H9 (cell line): ENCODE results near the gene FUS. TPM values are rescaled to one million over a fixed set of nuclear protein-coding genes. Genes with fewer than 3 reads are reported as not detected.

Source experiments
- DNase-seq: peaks from one replicate; pipeline ENCODE4 v3.0.0-alpha.2; 2017
- H2AFZ ChIP-seq: one replicate; pipeline ENCODE4 v1.6.1; 2013; ENCODE audit warnings: mild to moderate bottlenecking, low read length, control low read depth, moderate library complexity
- H2AK5ac ChIP-seq: 2 replicates; pipeline ENCODE4 v1.6.1; 2013; ENCODE audit warnings: low read length, control low read depth, mixed read lengths; ENCODE audit not compliant: insufficient read length
- H2BK120ac ChIP-seq: one replicate; pipeline ENCODE4 v1.6.1; 2013; ENCODE audit warnings: low read depth, mild to moderate bottlenecking, low read length, control low read depth, inconsistent platforms; ENCODE audit not compliant: poor library complexity, severe bottlenecking
- H2BK12ac ChIP-seq: 2 replicates; pipeline ENCODE4 v1.6.1; 2013; ENCODE audit warnings: low read length, control low read depth, mixed read lengths, low read depth; ENCODE audit not compliant: insufficient read length
- H2BK15ac ChIP-seq: 2 replicates; pipeline ENCODE4 v1.6.1; 2013; ENCODE audit warnings: low read depth, low read length, control low read depth
- H2BK20ac ChIP-seq: one replicate; pipeline ENCODE4 v1.6.1; 2013; ENCODE audit warnings: low read depth, mild to moderate bottlenecking, low read length, control low read depth, inconsistent platforms; ENCODE audit not compliant: poor library complexity, severe bottlenecking
- H2BK5ac ChIP-seq: 2 replicates; pipeline ENCODE4 v1.6.1; 2013; ENCODE audit warnings: low read length, control low read depth, mixed read lengths; ENCODE audit not compliant: insufficient read length
- H3K14ac ChIP-seq: 2 replicates; pipeline ENCODE4 v1.6.1; 2013; ENCODE audit warnings: low read length, control low read depth; ENCODE audit not compliant: insufficient read depth
- H3K18ac ChIP-seq: 2 replicates; pipeline ENCODE4 v1.6.1; 2013; ENCODE audit warnings: low read depth, mild to moderate bottlenecking, mixed read lengths, low read length, control low read depth; ENCODE audit not compliant: insufficient read length
- H3K23ac ChIP-seq: 2 replicates; pipeline ENCODE4 v1.6.1; 2013; ENCODE audit warnings: low read length, control low read depth, mixed read lengths, low read depth; ENCODE audit not compliant: insufficient read length
- H3K23me2 ChIP-seq: 2 replicates; pipeline ENCODE4 v1.6.1; 2013; ENCODE audit warnings: low read depth, mild to moderate bottlenecking, mixed read lengths, low read length, control low read depth; ENCODE audit not compliant: insufficient read length, poor library complexity, severe bottlenecking
- H3K27ac ChIP-seq: 2 replicates; pipeline ENCODE4 v1.5.1; 2013; ENCODE audit warnings: low read length, control low read depth, mixed read lengths, low read depth; ENCODE audit not compliant: insufficient read length
- H3K27me3 ChIP-seq: 2 replicates; pipeline ENCODE4 v1.6.1; 2013; ENCODE audit warnings: low read length, control low read depth, inconsistent platforms; ENCODE audit not compliant: insufficient read depth
- H3K4ac ChIP-seq: 2 replicates; pipeline ENCODE4 v1.6.1; 2013; ENCODE audit warnings: low read depth, mild to moderate bottlenecking, control low read depth, inconsistent platforms, low read length, moderate library complexity
- H3K4me1 ChIP-seq: 2 replicates; pipeline ENCODE4 v1.6.1; 2013; ENCODE audit warnings: low read length, control low read depth, inconsistent platforms; ENCODE audit not compliant: insufficient read depth
- H3K4me2 ChIP-seq: 2 replicates; pipeline ENCODE4 v1.6.1; 2013; ENCODE audit warnings: low read length, control low read depth, mixed read lengths; ENCODE audit not compliant: insufficient read length, insufficient read depth
- H3K56ac ChIP-seq: 2 replicates; pipeline ENCODE4 v1.6.1; 2013; ENCODE audit warnings: low read depth, mild to moderate bottlenecking, mixed read lengths, low read length, control low read depth; ENCODE audit not compliant: insufficient read length
- H3K79me1 ChIP-seq: 2 replicates; pipeline ENCODE4 v1.6.1; 2013; ENCODE audit warnings: low read depth, mild to moderate bottlenecking, moderate library complexity, low read length, control low read depth, inconsistent platforms; ENCODE audit not compliant: insufficient read depth, poor library complexity, severe bottlenecking
- H3K79me2 ChIP-seq: 2 replicates; pipeline ENCODE4 v1.6.1; 2013; ENCODE audit warnings: low read length, control low read depth, inconsistent platforms; ENCODE audit not compliant: insufficient read depth
- H3K9ac ChIP-seq: 2 replicates; pipeline ENCODE4 v1.6.1; 2013; ENCODE audit warnings: low read length, control low read depth, mixed read lengths; ENCODE audit not compliant: insufficient read length; ENCODE audit errors: extremely low read depth
- H3K9me3 ChIP-seq: one replicate; pipeline ENCODE4 v1.6.1; 2013; ENCODE audit warnings: low read depth, low read length, inconsistent platforms; ENCODE audit not compliant: control insufficient read depth
- H3T11ph ChIP-seq: one replicate; pipeline ENCODE4 v1.6.1; 2013; ENCODE audit warnings: mild to moderate bottlenecking, low read length, control low read depth, inconsistent platforms
- H4K20me1 ChIP-seq: one replicate; pipeline ENCODE4 v1.6.1; 2013; ENCODE audit not compliant: control insufficient read depth, insufficient read length, insufficient read depth
- H4K5ac ChIP-seq: 2 replicates; pipeline ENCODE4 v1.6.1; 2013; ENCODE audit warnings: low read depth, mild to moderate bottlenecking, mixed read lengths, low read length, control low read depth; ENCODE audit not compliant: insufficient read length
- H4K8ac ChIP-seq: replicated peaks from 2 replicates; pipeline ENCODE4 v1.6.1; 2013; ENCODE audit warnings: low read length, control low read depth, mixed read lengths, low read depth; ENCODE audit not compliant: insufficient read length
- H4K91ac ChIP-seq: 2 replicates; pipeline ENCODE4 v1.6.1; 2013; ENCODE audit warnings: low read depth, mild to moderate bottlenecking, moderate library complexity, mixed read lengths, low read length, control low read depth; ENCODE audit not compliant: insufficient read length
- H3K27ac Mint-ChIP-seq, 3 experiments: 2 replicates in 2 of 3; 3 replicates in 1 of 3; pipeline ENCODE4 v1.8.0; 2020 to 2021; ENCODE audit warnings: mixed read lengths in 3 of 3, mild to moderate bottlenecking in 1 of 3, moderate library complexity in 1 of 3
- H3K27me3 Mint-ChIP-seq: 2 replicates; pipeline ENCODE4 v1.8.0; 2021; ENCODE audit warnings: low read depth, mild to moderate bottlenecking, moderate library complexity, mixed read lengths
- H3K36me3 Mint-ChIP-seq, 3 experiments: 2 replicates in 2 of 3; 3 replicates in 1 of 3; pipeline ENCODE4 v1.8.0; 2020 to 2021; ENCODE audit warnings: low read depth in 3 of 3, mixed read lengths in 3 of 3; ENCODE audit not compliant: insufficient read depth in 1 of 3
- H3K4me1 Mint-ChIP-seq, 2 experiments: 2 replicates each; pipeline ENCODE4 v1.8.0; 2020; ENCODE audit warnings: mixed read lengths in 2 of 2
- H3K4me3 Mint-ChIP-seq, 2 experiments: 2 replicates in 1 of 2; 3 replicates in 1 of 2; pipeline ENCODE4 v1.8.0; 2020 to 2021; ENCODE audit warnings: mild to moderate bottlenecking in 2 of 2, mixed read lengths in 2 of 2, moderate library complexity in 1 of 2
- H3K9me3 Mint-ChIP-seq, 2 experiments: 2 replicates in 1 of 2; 3 replicates in 1 of 2; pipeline ENCODE4 v1.8.0; 2020; ENCODE audit warnings: mild to moderate bottlenecking in 2 of 2, mixed read lengths in 2 of 2, moderate library complexity in 1 of 2
- WGBS: extraction: QIAGEN DNeasy Blood & Tissue Kit; methylation state at CpG from one replicate; pipeline ENCODE4 v1.1.7; 2013; ENCODE audit warnings: missing lambda C conversion rate, low lambda C conversion rate, mixed read lengths; ENCODE audit not compliant: insufficient read length; ENCODE audit errors: extremely low coverage; 5-methylcytosine and 5-hydroxymethylcytosine counted together
- total RNA-seq: library from RNA; stranded (reverse); gene quantifications from 2 replicates; pipeline ENCODE4 v1.2.1, GENCODE V29; 2021
- TF ChIP-seq, protein P1 (sequence below): fragments of 200-600 bp; sonication (generic); conservative IDR thresholded peaks from 3 replicates; pipeline ENCODE4 v1.8.0; 2021; ENCODE audit warnings: antibody characterized with exemption, mild to moderate bottlenecking

The FUS gene
- total RNA-seq, 1 experiment from 2014 or later: 1,034 TPM

DNA sequence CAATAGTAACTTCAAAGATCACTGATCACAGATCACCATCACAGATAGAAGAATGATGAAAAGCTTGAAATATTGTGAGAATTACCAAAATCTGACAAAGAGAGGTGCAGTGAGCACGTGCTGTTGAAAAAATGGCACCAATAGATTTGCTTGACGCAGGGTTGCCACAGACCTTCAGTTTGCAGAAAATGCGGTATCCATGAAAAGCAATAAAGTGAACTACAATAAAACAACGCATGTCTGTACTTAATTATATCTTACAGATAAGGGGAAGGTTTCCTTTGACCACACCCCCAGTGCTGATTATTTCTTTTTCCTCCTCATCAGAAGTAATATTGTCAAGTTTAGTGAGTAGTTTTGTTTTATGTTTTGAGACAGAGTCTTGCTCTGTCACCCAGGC is 58.1 kb downstream of the FUS start:
- WGBS: no CpG with 5 or more reads among the region's 4 CpGs
- Histone ChIP-seq H3K23ac (no peak overlapping the region), H2BK15ac (no peak overlapping the region), H3K79me1 (no peaks in the 10 kb centered on the region), H2BK120ac (no peak overlapping the region), H2BK5ac (no peak overlapping the region), H4K91ac (no peak overlapping the region), H4K5ac (no peak overlapping the region), H4K20me1 (no peaks in the 10 kb centered on the region), H2BK12ac (no peak overlapping the region), H3K14ac (no peak overlapping the region), H3K4me2 (no peak overlapping the region), H3K79me2 (no peaks in the 10 kb centered on the region), H3T11ph (no peak overlapping the region), H3K4me1 (no peaks in the 10 kb centered on the region), H3K27ac (no peak overlapping the region), H3K9me3 (no peaks in the 10 kb centered on the region), H3K56ac (no peak overlapping the region), H3K18ac (no peak overlapping the region), H4K8ac (no peak overlapping the region), H2AFZ (no peak overlapping the region), H2BK20ac (no peak overlapping the region), H3K23me2 (no peaks in the 10 kb centered on the region), H3K4ac (no peak overlapping the region), H2AK5ac (no peak overlapping the region), H3K27me3 (no peaks in the 10 kb centered on the region), H3K9ac (no peak overlapping the region)
- Mint-ChIP-seq H3K9me3 (peaks cover 15 to 18% of the 10 kb centered on the region in 2 experiments), H3K27ac (no peak overlapping the region), H3K27me3 (peaks cover 3% of the 10 kb centered on the region; the same call in 1 of the 2 replicates), H3K4me1 (peaks cover 6 to 7% of the 10 kb centered on the region in 2 experiments; a peak in 2 of 4 replicates), H3K4me3 (no peak overlapping the region), H3K36me3 (peaks cover 0 to 6% (median 0%) of the 10 kb centered on the region in 3 experiments; a peak in 3 of 7 replicates)
- no peak for DNase-seq
- TF ChIP-seq, protein P1, sequence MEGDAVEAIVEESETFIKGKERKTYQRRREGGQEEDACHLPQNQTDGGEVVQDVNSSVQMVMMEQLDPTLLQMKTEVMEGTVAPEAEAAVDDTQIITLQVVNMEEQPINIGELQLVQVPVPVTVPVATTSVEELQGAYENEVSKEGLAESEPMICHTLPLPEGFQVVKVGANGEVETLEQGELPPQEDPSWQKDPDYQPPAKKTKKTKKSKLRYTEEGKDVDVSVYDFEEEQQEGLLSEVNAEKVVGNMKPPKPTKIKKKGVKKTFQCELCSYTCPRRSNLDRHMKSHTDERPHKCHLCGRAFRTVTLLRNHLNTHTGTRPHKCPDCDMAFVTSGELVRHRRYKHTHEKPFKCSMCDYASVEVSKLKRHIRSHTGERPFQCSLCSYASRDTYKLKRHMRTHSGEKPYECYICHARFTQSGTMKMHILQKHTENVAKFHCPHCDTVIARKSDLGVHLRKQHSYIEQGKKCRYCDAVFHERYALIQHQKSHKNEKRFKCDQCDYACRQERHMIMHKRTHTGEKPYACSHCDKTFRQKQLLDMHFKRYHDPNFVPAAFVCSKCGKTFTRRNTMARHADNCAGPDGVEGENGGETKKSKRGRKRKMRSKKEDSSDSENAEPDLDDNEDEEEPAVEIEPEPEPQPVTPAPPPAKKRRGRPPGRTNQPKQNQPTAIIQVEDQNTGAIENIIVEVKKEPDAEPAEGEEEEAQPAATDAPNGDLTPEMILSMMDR: no peak

Other genes starting within 250 kb of the FUS start
- gene ORAI3, start 231.1 kb upstream of the FUS start, total RNA-seq: 6.1 and 6.9 TPM in 2 replicates
- 36.9 and 37.0 TPM in 2 replicates for gene SETD1A, start 222.4 kb upstream of the FUS start, total RNA-seq
- gene HSD3B7, start 194.9 kb upstream of the FUS start, total RNA-seq: 5.5 and 7.5 TPM in 2 replicates
- gene STX1B, start 169.5 kb upstream of the FUS start, total RNA-seq: 9.7 and 11.0 TPM in 2 replicates
- 31.1 and 32.3 TPM in 2 replicates for gene STX4, start 146.6 kb upstream of the FUS start, total RNA-seq
- gene ZNF668, start 105.9 kb upstream of the FUS start, total RNA-seq: 18.6 and 19.6 TPM in 2 replicates
- 25.9 and 29.2 TPM in 2 replicates for gene ZNF646, start 105.7 kb upstream of the FUS start, total RNA-seq
- gene PRSS53, start 91.2 kb upstream of the FUS start, total RNA-seq: 2.8 and 3.6 TPM in 2 replicates
- 93.9 and 94.5 TPM in 2 replicates for gene VKORC1, start 85.3 kb upstream of the FUS start, total RNA-seq
- gene BCKDK, start 71.8 kb upstream of the FUS start, total RNA-seq: 55.7 and 57.0 TPM in 2 replicates
- 52.1 and 53.4 TPM in 2 replicates for gene KAT8, start 62.5 kb upstream of the FUS start, total RNA-seq
- 64.0 and 65.0 TPM in 2 replicates for gene PRSS8, start 44.4 kb upstream of the FUS start, total RNA-seq
- 0.66 and 0.72 TPM in 2 replicates for gene PRSS36, start 30.1 kb upstream of the FUS start, total RNA-seq
- gene PYCARD, start 22.6 kb downstream of the FUS start, total RNA-seq: 37.5 and 38.5 TPM in 2 replicates
- 1.2 and 1.3 TPM in 2 replicates for gene TRIM72, start 34.0 kb downstream of the FUS start, total RNA-seq
- 0.70 and 2.1 TPM in 2 replicates for gene PYDC1, start 37.0 kb downstream of the FUS start, total RNA-seq
- 0.18 and 0.33 TPM in 2 replicates for gene ITGAM, start 79.8 kb downstream of the FUS start, total RNA-seq
- gene ITGAX, start 175.0 kb downstream of the FUS start, total RNA-seq: 0.15 and 0.28 TPM in 2 replicates
- gene ITGAD, start 213.2 kb downstream of the FUS start, total RNA-seq: not detected in 2 replicates
- gene COX6A2, start 248.2 kb downstream of the FUS start, total RNA-seq: not detected in 2 replicates